ENCODE data around the gene DNM2.

DNA sequence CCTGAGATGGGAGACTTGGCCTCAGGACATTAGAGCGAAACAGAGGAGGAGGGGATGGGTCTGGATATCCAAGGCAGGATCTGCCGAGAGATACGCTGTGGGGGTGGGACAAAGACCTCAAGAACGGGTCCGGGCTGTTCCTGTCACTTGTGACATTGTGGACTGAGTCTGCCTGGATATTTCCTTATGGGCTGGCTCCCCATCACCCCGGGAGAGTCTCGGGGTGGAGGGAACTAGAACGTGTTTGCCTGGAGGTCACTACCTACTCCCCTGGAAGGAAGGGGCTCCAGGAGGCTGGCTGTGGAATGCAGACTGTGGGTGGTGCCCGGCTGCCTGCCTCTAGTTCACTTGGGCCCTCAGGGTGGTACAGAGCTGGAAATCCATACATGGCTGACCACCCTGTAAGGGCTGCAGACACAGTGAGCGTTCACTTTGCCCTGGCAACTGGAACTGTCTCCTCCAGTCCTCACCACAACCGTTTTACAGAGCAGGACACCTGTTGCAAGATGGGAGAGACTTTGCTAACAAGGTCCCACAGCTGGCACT lies 26.4 kb downstream of the DNM2 start:
- TF ChIP-seq, protein P1, sequence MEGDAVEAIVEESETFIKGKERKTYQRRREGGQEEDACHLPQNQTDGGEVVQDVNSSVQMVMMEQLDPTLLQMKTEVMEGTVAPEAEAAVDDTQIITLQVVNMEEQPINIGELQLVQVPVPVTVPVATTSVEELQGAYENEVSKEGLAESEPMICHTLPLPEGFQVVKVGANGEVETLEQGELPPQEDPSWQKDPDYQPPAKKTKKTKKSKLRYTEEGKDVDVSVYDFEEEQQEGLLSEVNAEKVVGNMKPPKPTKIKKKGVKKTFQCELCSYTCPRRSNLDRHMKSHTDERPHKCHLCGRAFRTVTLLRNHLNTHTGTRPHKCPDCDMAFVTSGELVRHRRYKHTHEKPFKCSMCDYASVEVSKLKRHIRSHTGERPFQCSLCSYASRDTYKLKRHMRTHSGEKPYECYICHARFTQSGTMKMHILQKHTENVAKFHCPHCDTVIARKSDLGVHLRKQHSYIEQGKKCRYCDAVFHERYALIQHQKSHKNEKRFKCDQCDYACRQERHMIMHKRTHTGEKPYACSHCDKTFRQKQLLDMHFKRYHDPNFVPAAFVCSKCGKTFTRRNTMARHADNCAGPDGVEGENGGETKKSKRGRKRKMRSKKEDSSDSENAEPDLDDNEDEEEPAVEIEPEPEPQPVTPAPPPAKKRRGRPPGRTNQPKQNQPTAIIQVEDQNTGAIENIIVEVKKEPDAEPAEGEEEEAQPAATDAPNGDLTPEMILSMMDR (IDR thresholded peaks at IDR 0.05), result no peak
- no peak for TF ChIP-seq POLR2A (IDR thresholded peaks at IDR 0.05)

Measured in Peyer's patch (tissue), 4 donors.